ENCODE results near the gene NUTF2.
"Not testable (repeated sequence)": the region's sequence is repeated elsewhere in the genome, so short reads cannot be mapped to it uniquely, and the experiment has no call there.

The NUTF2 gene

DNA sequence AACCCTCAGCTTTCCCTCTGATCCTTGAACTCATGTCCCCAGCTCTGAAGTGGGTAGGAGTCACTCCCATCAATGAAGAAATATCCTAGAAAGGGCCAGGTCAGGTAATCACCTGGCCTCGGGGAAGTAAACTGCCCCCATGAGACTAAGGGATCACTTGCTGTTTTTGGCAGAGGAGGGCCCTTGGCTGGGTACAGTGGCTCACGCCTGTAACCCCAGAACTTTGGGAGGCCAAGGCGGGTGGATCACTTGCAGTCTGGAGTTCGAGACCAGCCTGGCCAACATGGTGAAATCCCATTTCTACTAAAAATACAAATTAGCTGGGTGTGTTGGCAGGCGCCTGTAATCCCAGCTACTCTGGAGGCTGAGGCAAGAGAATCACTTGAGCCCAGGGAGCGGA lies 17.3 kb downstream of the NUTF2 start:
- not testable (repeated sequence) for DNase-seq (ENCODE audit: low spot score)

DNA sequence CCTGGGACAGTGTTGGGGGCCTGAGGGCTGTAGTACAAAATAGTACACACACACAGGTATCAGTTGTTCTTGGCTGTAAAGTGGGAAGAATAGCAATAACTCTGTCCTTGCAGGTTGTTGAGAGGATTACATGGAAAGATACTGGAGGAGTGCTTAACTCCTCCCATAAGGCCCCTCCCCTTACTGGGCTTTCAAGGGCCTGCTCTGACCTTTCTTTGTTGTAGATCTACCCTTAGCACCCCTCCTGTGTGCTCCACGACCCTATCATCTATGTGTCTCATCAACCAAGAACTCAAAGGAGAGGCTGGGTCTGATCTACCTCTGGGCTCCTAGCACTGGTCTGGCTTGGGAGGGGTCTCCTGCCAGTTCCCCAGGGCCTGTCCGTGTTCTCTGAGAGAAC lies 17.9 kb downstream of the NUTF2 start:
- DNase-seq (ENCODE audit: low spot score): no peak

DNA sequence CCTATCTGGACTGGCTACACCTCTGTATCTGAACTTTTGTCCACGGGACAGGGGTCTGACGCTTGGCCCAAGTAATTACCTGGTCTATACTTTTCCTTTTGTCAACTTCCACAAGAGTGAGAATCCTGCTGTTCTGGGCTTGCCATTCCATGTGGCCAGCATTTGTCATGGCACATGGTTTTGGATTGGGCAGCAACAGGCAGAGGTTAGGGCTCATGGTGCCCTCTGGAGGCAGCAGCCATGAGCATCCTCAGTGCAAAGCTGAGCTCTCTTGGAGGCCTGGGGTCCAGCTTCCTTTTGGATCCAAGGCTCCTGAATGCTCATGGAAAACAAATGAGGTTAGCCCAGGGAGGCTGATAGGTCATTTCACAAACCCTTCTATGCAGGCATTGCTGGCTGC lies 18.6 kb downstream of the NUTF2 start:
- no peak for DNase-seq (ENCODE audit: low spot score)

DNA sequence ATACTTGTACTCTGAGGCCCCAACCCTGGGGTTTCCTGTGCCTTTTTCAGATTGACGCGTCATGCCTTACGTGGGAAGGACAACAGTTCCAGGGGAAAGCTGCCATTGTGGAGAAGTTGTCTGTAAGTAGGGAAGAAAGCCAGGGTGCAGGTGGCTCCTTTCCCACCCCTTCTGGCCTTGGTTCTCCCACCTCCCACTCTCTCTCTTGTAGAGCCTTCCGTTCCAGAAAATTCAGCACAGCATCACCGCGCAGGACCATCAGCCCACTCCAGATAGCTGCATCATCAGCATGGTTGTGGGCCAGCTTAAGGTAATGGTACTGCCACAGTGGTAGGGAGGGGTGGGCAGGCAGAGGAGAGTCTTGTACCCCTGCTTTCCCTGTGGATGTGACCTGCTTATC lies 21.6 kb downstream of the NUTF2 start:
- DNase-seq (ENCODE audit: low spot score): no peak

GRCh38 chr16:67869653-67870052 lies 22.9 kb downstream of the NUTF2 start:
- DNase-seq (ENCODE audit: low spot score): no peak

DNA sequence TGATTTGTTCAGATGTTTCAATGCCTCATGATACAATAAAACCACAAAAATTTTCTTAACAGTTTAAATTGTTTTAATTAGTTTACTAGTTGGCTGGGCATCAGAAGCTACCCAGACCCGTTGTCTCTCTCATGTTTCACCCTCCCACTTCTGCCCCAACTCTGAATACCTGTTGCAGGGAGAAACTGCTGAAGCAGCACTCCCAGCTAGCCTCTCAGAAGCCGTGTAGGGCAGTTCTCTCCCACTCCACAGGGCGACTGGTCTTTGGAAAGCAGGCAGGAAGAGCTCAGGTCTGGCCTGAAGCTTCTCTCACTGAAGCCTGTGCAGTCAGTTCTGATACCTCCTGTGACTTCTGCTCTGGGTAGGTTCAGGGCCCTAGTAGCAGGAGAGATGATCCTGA lies 24.5 kb downstream of the NUTF2 start:
- DNase-seq (ENCODE audit: low spot score): no peak

GRCh38 chr16:67872131-67872630 lies 25.4 kb downstream of the NUTF2 start:
- DNase-seq (ENCODE audit: low spot score): no peak

- peak; percentile 90 for DNase-seq (ENCODE audit: low spot score)
Observed at GRCh38 chr16:67872631-67873434, 26.1 kb downstream of the NUTF2 start, which contains the start of gene EDC4. EDC4 (plus strand) TSS chr16:67873052; CDS start chr16:67873262, 210 bp downstream.

GRCh38 chr16:67873435-67874370 lies 27.0 kb downstream of the NUTF2 start:
- no peak for DNase-seq (ENCODE audit: low spot score)

DNA sequence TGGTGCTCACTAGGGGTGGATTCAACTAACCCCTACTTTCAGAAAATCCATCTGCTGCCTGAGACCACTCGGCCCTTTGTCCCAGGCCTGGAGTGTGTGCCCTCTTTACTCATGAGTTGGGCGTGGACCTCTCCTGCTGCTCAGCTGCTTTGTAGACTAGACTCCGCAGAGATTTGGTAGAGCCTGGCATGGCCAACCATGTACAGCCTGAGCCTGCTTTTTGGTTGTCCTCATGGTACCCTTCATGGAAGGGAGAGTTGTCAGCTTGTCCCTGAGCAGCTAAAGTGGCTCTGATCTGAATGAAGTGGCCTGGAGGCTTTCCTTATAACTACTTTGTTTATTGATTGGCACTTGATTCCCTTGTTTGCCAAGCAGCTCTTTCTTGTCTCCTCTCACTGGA lies 27.6 kb downstream of the NUTF2 start:
- no peak for DNase-seq (ENCODE audit: low spot score)

- no peak for DNase-seq (ENCODE audit: low spot score)
Observed at GRCh38 chr16:67877064-67877463, 30.3 kb downstream of the NUTF2 start.

DNA sequence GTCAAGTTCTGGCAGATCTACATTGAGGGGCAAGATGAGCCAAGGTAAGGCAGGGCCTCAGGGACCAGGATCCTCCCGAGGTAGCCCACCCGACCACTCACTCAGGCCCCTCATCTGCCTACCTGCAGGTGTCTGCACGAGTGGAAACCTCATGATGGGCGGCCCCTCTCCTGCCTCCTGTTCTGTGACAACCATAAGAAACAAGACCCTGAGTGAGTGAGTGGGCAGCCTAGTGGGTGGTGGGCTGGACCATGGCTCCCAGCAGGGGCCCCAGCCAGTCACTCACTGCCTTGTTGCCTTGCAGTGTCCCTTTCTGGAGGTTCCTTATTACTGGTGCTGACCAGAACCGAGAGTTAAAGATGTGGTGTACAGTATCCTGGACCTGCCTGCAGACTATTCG lies 31.5 kb downstream of the NUTF2 start:
- DNase-seq (ENCODE audit: low spot score): no peak

DNA sequence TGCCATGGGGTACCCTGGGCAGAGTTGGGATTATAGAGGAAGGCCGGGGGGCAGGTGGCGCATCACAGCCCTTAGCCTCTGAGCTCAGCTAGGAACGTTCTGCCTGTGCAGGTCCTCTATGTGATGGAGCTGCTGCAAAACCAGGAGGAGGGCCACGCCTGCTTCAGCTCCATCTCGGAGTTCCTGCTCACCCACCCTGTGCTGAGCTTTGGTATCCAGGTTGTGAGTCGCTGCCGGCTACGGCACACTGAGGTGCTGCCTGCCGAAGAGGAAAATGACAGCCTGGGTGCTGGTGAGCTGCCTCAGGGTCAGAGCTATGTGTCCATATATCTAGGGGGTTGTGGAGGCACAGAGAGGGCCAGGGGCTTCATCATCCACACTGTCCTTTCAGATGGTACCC lies 32.1 kb downstream of the NUTF2 start:
- DNase-seq (ENCODE audit: low spot score): no peak

GRCh38 chr16:67879462-67879861 lies 32.7 kb downstream of the NUTF2 start:
- no peak for DNase-seq (ENCODE audit: low spot score)

GRCh38 chr16:67879936-67880335 lies 33.2 kb downstream of the NUTF2 start:
- no peak for DNase-seq (ENCODE audit: low spot score)

DNA sequence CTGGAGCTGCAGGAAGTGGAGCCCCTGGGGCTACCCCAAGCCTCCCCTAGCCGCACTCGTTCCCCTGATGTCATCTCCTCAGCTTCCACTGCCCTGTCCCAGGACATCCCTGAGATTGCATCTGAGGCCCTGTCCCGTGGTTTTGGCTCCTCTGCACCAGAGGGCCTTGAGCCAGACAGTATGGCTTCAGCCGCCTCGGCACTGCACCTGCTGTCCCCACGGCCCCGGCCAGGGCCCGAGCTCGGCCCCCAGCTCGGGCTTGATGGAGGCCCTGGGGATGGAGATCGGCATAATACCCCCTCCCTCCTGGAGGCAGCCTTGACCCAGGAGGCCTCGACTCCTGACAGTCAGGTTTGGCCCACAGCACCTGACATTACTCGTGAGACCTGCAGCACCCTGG lies 33.9 kb downstream of the NUTF2 start:
- DNase-seq (ENCODE audit: low spot score): no peak

GRCh38 chr16:67881621-67882161 lies 35.0 kb downstream of the NUTF2 start:
- no peak for DNase-seq (ENCODE audit: low spot score)

DNA sequence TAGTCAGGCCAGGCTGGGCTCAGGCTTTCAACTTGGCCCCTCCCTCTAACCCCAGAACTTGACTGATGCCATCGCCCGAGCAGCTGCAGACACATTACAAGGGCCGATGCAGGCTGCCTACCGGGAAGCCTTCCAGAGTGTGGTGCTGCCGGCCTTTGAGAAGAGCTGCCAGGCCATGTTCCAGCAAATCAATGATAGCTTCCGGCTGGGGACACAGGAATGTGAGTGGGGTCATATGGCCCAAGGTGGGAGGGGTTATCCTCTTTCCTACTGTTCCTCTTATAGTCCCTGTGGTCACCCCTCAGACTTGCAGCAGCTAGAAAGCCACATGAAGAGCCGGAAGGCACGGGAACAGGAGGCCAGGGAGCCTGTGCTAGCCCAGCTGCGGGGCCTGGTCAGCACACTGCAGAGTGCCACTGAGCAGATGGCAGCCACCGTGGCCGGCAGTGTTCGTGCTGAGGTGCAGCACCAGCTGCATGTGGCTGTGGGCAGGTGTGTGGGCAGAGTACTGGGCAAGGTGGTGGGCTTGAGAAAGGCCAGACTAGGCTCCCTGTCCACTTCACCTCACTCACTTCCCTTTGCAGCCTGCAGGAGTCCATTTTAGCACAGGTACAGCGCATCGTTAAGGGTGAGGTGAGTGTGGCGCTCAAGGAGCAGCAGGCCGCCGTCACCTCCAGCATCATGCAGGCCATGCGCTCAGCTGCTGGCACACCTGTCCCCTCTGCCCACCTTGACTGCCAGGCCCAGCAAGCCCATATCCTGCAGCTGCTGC lies 35.8 kb downstream of the NUTF2 start:
- DNase-seq (ENCODE audit: low spot score): peak; percentile 74

DNA sequence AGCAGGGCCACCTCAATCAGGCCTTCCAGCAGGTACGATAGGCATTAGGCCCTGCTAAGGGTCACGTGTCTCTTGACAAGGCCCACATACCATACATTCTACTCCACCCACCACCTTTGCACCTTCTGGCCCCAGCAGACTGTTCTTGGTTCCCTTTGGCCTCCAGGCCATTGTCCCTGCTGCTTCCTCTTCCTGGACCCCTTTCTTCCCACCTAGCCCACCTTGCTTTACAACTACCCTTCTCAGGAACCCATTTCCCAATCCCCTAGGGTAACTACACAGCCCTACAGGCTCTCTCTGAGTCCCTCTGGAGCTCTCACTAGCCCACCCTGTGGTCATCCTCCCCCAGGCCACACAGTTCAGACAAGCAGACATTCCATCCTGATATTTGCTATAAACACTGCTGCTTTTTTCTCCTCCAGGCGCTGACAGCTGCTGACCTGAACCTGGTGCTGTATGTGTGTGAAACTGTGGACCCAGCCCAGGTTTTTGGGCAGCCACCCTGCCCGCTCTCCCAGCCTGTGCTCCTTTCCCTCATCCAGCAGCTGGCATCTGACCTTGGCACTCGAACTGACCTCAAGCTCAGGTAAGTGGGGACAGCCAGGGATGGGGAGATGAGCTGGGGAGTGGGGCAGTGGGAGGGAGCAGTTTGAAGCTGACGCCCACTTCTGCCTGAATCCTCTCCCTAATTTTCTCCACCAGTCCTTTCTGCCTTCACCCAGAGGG lies 36.6 kb downstream of the NUTF2 start:
- no peak for DNase-seq (ENCODE audit: low spot score)

DNA sequence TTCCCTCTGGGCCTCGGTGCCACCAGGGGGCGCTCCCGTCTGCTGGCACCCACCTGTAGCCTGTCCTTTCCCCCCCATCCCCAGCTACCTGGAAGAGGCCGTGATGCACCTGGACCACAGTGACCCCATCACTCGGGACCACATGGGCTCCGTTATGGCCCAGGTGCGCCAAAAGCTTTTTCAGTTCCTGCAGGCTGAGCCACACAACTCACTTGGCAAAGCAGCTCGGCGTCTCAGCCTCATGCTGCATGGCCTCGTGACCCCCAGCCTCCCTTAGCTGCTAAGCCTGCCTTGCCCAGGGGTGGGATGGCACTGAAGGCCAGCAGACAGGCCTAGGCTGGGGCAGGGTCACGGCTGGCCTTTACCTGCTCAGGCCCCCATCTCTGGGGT lies 37.1 kb downstream of the NUTF2 start:
- no peak for DNase-seq (ENCODE audit: low spot score)

- peak; percentile 91 for DNase-seq (ENCODE audit: low spot score)
Observed at GRCh38 chr16:67884684-67885083, 38.0 kb downstream of the NUTF2 start, which contains the start of gene NRN1L. NRN1L (plus strand) TSS chr16:67884885; CDS start chr16:67884904, 19 bp downstream.

Measured in left forelimb (tissue), 1 donor.